PFSK-1 (cell line): ENCODE results near the gene DMRTC2.

Experiments used
- POLR2AphosphoS5 ChIP-seq: IDR thresholded peaks from 2 replicates; pipeline ENCODE4 v1.6.1; 2012; ENCODE audit warnings: low read depth, mild to moderate bottlenecking, control low read depth, low read length, moderate library complexity
- SIN3A ChIP-seq: IDR thresholded peaks from 2 replicates; pipeline ENCODE4 v1.6.1; 2012; ENCODE audit warnings: mild to moderate bottlenecking, low read length, moderate library complexity, borderline replicate concordance; ENCODE audit not compliant: insufficient read depth
- TAF1 ChIP-seq: IDR thresholded peaks from 2 replicates; pipeline ENCODE4 v1.6.1; 2012; ENCODE audit warnings: low read length, control low read depth, borderline replicate concordance; ENCODE audit not compliant: insufficient read depth
- TF ChIP-seq, protein P1 (sequence below), 2 experiments: IDR thresholded peaks; 2 replicates each; pipeline versions ENCODE4 v1.6.1 to v1.8.0; 2011 to 2012; ENCODE audit warnings: low read depth in 2 of 2, low read length in 2 of 2, control low read depth in 1 of 2, inconsistent platforms in 1 of 2, mild to moderate bottlenecking in 1 of 2, moderate library complexity in 1 of 2; ENCODE audit not compliant: insufficient read depth in 1 of 2

DNA sequence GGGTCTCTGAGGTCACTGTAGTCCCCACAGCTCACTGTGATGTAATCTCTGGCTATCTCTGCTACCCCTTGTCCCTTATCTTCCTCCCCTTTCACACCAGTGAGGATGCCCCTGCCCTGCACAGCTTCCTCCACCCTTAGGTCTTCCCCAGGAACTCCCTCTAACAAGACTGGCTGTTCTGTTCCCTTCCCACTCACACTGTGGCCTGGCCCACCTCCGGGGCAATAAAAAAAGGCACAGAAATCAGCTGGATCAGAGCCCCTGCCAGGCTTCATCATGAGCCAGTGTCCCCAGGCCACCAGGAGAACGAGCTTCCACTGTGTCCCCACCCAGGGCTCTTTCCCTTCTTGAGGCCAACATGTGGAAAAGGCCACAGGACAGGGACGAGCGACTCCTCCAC is 43.8 kb upstream of the DMRTC2 start:
- TF ChIP-seq, protein P1, sequence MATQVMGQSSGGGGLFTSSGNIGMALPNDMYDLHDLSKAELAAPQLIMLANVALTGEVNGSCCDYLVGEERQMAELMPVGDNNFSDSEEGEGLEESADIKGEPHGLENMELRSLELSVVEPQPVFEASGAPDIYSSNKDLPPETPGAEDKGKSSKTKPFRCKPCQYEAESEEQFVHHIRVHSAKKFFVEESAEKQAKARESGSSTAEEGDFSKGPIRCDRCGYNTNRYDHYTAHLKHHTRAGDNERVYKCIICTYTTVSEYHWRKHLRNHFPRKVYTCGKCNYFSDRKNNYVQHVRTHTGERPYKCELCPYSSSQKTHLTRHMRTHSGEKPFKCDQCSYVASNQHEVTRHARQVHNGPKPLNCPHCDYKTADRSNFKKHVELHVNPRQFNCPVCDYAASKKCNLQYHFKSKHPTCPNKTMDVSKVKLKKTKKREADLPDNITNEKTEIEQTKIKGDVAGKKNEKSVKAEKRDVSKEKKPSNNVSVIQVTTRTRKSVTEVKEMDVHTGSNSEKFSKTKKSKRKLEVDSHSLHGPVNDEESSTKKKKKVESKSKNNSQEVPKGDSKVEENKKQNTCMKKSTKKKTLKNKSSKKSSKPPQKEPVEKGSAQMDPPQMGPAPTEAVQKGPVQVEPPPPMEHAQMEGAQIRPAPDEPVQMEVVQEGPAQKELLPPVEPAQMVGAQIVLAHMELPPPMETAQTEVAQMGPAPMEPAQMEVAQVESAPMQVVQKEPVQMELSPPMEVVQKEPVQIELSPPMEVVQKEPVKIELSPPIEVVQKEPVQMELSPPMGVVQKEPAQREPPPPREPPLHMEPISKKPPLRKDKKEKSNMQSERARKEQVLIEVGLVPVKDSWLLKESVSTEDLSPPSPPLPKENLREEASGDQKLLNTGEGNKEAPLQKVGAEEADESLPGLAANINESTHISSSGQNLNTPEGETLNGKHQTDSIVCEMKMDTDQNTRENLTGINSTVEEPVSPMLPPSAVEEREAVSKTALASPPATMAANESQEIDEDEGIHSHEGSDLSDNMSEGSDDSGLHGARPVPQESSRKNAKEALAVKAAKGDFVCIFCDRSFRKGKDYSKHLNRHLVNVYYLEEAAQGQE (IDR thresholded peaks at IDR 0.05; ENCODE audit: insufficient read depth in 1 of 2, low read depth in 2 of 2, low read length in 2 of 2): no peak
- no peak for TF ChIP-seq POLR2AphosphoS5
- no peak for TF ChIP-seq SIN3A
- no peak for TF ChIP-seq TAF1
